Thymus (tissue), 11 donors: ENCODE measurements around the gene CCDC18. TPM values are rescaled to one million over a fixed set of nuclear protein-coding genes. Genes with fewer than 3 reads are reported as not detected.

Source experiments
- DNase-seq, 9 donors: peaks; one replicate each; pipeline ENCODE4 v3.0.0-alpha.2; 2013; ENCODE audit warnings: low spot score in 9 of 9, low read depth in 6 of 9, missing footprints in 1 of 9
- H3K27ac ChIP-seq, 2 donors: one replicate each; pipeline ENCODE4 v1.5.1; 2013; ENCODE audit warnings: control low read depth in 1 of 2, low read depth in 1 of 2, low read length in 1 of 2, mild to moderate bottlenecking in 1 of 2, moderate library complexity in 1 of 2
- H3K27me3 ChIP-seq, 2 donors: one replicate each; pipeline ENCODE4 v1.5.1; 2013; ENCODE audit warnings: low read length in 1 of 2; ENCODE audit not compliant: control insufficient read depth in 2 of 2, insufficient read depth in 1 of 2
- H3K36me3 ChIP-seq, 2 donors: one replicate each; pipeline ENCODE4 v1.5.1; 2013; ENCODE audit warnings: low read length in 1 of 2, mild to moderate bottlenecking in 1 of 2, moderate library complexity in 1 of 2; ENCODE audit not compliant: control insufficient read depth in 2 of 2, insufficient read depth in 2 of 2
- H3K4me1 ChIP-seq, 2 donors: one replicate each; pipeline ENCODE4 v1.5.1; 2013; ENCODE audit warnings: low read length in 2 of 2; ENCODE audit not compliant: control insufficient read depth in 2 of 2, insufficient read depth in 2 of 2
- H3K4me3 ChIP-seq, 2 donors: one replicate each; pipeline ENCODE4 v1.5.1; 2013; ENCODE audit warnings: low read length in 2 of 2, control low read depth in 1 of 2, mild to moderate bottlenecking in 1 of 2
- H3K9me3 ChIP-seq, 2 donors: one replicate each; pipeline ENCODE4 v1.5.1; 2013; ENCODE audit warnings: low read length in 1 of 2, mild to moderate bottlenecking in 1 of 2; ENCODE audit not compliant: control insufficient read depth in 2 of 2, insufficient read depth in 1 of 2
- WGBS: extraction: QIAGEN DNeasy Blood & Tissue Kit; methylation state at CpG from one replicate; pipeline ENCODE4 v1.1.7; 2013; 5-methylcytosine and 5-hydroxymethylcytosine counted together
- polyA plus RNA-seq: library from polyadenylated mRNA; stranded (reverse); fragments of 200-250 nt; gene quantifications from one replicate; pipeline ENCODE4 v1.2.3, GENCODE V29; 2013
- total RNA-seq: library from RNA; stranded (reverse); fragments of 120-200 nt; gene quantifications from one replicate; pipeline ENCODE4 v1.2.4, GENCODE V29; 2013
- donor health status: healthy.

Gene CCDC18
- total and polyA plus RNA-seq, 2 donors = 13.3 to 21.0 TPM

DNA sequence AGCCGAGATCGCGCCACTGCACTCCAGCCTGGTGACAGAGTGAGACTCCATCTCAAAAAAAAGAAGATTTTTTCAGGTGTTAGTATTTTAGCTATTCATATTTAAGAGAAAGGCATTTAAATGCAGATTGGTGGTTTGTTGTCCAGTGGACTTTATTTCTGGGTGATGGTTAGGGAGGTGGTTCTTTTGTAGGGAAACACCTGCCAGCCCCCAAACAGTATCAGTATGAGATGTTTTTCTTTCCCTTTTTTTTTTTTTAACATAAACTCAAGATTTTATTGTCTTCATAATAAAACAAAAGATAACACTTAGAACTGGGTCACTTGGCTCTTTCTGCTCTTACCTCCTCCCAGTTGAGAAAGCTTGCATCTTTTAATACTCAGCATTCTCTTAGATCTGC, 9.9 kb downstream of the CCDC18 start:
- peak in 1 of 9 donors; percentile 17 for DNase-seq
- H3K27ac ChIP-seq = no peak overlapping the region
- 98% methylated on average over 3 of the region's 3 CpGs for WGBS
- H3K27me3 ChIP-seq = no peaks in the 10 kb centered on the region
- no peaks in the 10 kb centered on the region for H3K4me1 ChIP-seq
- H3K9me3 ChIP-seq = no peaks in the 10 kb centered on the region
- H3K4me3 ChIP-seq = no peak overlapping the region
- H3K36me3 ChIP-seq = peaks cover 0 to 15% of the 10 kb centered on the region in 2 donors

GRCh38 chr1:93194231-93194990, 13.9 kb downstream of the CCDC18 start:
- H3K4me1 ChIP-seq = no peaks in the 10 kb centered on the region
- peaks cover 7 to 27% of the 10 kb centered on the region in 2 donors for H3K36me3 ChIP-seq
- 98% methylated on average over 4 of the region's 4 CpGs for WGBS
- H3K9me3 ChIP-seq = no peaks in the 10 kb centered on the region
- no peak overlapping the region for H3K4me3 ChIP-seq
- H3K27me3 ChIP-seq = no peaks in the 10 kb centered on the region
- no peak for DNase-seq
- no peak overlapping the region for H3K27ac ChIP-seq

DNA sequence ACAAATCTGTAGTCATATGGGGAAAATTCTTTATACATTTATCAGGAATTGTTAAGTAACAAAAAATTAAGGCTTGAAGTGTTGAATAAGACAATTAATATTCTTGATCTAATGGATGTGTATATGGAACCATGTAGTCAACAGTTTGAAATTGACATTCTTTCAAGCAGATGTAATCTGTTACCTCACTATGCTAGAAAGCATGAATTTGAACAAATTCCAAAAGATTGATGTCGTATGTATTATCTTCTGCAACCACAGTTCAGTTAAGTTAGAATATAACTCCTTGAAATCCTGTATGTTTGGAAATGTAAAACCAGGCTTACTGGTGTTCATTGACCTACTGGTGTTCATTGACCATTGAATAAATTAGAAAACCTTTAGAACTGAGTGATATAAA, 16.1 kb downstream of the CCDC18 start:
- DNase-seq = no peak
- Histone ChIP-seq H3K9me3 (no peaks in the 10 kb centered on the region), H3K27me3 (no peaks in the 10 kb centered on the region), H3K27ac (no peak overlapping the region), H3K36me3 (peaks cover 14 to 36% of the 10 kb centered on the region in 2 donors), H3K4me3 (no peak overlapping the region), H3K4me1 (no peaks in the 10 kb centered on the region)
- WGBS = 98% methylated on average over 1 of the region's 1 CpG

DNA sequence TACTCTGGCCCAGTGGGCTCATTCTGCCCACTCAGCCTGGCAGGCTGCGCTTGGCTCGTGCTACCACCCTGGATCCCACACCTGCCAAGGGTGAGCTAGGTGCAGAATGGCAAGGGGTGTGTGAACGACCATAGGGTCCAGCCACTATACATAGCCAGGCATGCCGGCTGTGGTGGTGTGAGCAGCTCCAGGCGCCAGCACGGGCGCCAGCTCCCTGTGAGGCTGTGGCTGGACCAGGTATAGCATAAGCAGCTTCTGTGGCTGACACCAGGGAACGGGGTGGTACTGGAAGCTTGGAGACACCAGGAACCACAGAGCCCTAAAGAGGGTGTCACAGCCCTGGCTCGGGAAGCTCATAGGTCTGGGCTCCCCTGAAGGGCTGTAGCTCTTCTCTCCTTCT, 18.6 kb downstream of the CCDC18 start:
- H3K9me3 ChIP-seq = no peaks in the 10 kb centered on the region
- no peak overlapping the region for H3K4me3 ChIP-seq
- 98% methylated on average over 9 of the region's 9 CpGs for WGBS
- H3K36me3 ChIP-seq = peaks cover 17 to 45% of the 10 kb centered on the region in 2 donors
- no peaks in the 10 kb centered on the region for H3K4me1 ChIP-seq
- no peak overlapping the region for H3K27ac ChIP-seq
- no peaks in the 10 kb centered on the region for H3K27me3 ChIP-seq
- DNase-seq = no peak

DNA sequence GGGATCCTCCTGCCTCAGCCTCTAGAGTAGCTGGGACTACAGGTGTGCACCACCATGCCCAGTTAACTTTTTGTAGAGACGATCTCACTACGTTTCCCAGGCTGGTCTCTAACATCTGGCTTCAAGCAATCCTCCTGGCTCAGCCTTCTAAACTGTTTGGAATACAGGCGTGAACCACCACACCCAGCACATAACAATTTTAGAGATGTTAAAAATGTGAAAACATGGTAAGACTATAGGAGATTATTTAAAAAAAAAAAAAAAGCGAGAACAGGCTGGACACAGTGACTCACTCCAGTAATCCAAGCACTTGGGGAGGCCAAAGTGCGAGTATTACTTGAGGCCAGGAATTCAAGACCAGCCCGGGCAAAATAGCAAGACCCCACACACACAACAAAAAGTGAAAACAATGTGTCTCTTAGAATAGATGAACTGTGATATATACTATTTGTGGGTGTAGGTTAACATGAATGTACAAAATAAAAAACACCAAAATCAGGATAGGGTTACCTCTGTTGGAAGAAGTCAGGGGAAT, 19.6 kb downstream of the CCDC18 start:
- Histone ChIP-seq H3K27ac (no peak overlapping the region), H3K9me3 (no peaks in the 10 kb centered on the region), H3K27me3 (no peaks in the 10 kb centered on the region), H3K36me3 (peaks cover 17 to 39% of the 10 kb centered on the region in 2 donors), H3K4me3 (no peak overlapping the region), H3K4me1 (no peaks in the 10 kb centered on the region)
- 98% methylated on average over 6 of the region's 6 CpGs for WGBS
- DNase-seq = no peak

DNA sequence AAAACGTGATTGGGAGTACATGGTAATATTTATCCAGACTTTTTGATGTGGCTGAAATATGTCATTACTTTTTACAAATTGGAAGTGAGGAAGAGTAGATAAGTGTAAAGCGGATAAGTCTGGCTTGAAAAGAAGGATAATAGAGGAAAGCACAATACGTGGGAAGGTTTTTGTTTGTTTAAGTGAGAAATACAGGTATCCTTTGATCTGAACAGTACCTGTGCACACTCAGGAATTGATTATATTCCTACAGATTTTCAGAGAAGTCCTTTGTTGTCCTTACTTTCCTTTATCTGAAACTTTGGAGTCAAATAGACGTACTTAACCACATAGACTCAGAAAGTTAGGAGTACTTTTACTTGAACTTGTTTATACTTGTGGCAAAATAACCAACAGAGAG, 20.2 kb downstream of the CCDC18 start:
- Histone ChIP-seq H3K9me3 (no peaks in the 10 kb centered on the region), H3K27ac (no peak overlapping the region), H3K4me1 (no peaks in the 10 kb centered on the region), H3K4me3 (no peak overlapping the region), H3K36me3 (peaks cover 17 to 39% of the 10 kb centered on the region in 2 donors), H3K27me3 (no peaks in the 10 kb centered on the region)
- no peak for DNase-seq
- WGBS = 99% methylated on average over 4 of the region's 4 CpGs

- Histone ChIP-seq H3K27me3 (no peaks in the 10 kb centered on the region), H3K36me3 (peaks cover 10 to 31% of the 10 kb centered on the region in 2 donors), H3K4me1 (no peaks in the 10 kb centered on the region), H3K4me3 (no peak overlapping the region), H3K27ac (no peak overlapping the region), H3K9me3 (no peaks in the 10 kb centered on the region)
- WGBS = 98% methylated on average over 6 of the region's 6 CpGs
- DNase-seq = no peak
These were observed 25.5 kb downstream of the CCDC18 start for GRCh38 chr1:93205892-93206566.

DNA sequence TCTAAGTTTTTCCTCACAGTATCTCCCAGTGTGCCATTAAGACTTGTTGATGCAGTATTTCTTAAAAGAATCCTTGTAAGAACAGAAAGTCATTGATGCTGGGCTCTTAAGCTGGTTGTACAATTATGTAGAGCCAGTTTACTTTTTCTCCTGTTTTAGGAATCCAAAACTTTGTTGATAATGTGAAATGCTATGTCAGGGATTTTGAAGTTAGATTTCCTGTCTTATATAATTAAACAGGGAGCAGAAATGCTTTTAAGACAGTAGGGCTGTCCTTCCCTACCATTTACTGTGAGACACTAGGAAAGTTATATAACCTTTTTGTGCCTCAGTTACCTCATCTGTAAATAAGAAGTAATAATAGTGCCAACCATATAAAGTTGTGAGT, 26.0 kb downstream of the CCDC18 start:
- Histone ChIP-seq H3K27me3 (no peaks in the 10 kb centered on the region), H3K4me3 (no peak overlapping the region), H3K4me1 (no peaks in the 10 kb centered on the region), H3K9me3 (no peaks in the 10 kb centered on the region), H3K27ac (no peak overlapping the region), H3K36me3 (peaks cover 10 to 31% of the 10 kb centered on the region in 2 donors)
- no peak for DNase-seq

- Histone ChIP-seq H3K36me3 (peaks cover 10 to 28% of the 10 kb centered on the region in 2 donors), H3K4me3 (no peak overlapping the region), H3K27ac (no peak overlapping the region), H3K27me3 (no peaks in the 10 kb centered on the region), H3K4me1 (no peaks in the 10 kb centered on the region), H3K9me3 (no peaks in the 10 kb centered on the region)
- no peak for DNase-seq
- 98% methylated on average over 5 of the region's 5 CpGs for WGBS
These were observed 26.7 kb downstream of the CCDC18 start for GRCh38 chr1:93207211-93207610.
